Subcutaneous adipose tissue (tissue), 4 donors: Measurements from ENCODE around the gene PARVB. TPM values are rescaled to one million over a fixed set of nuclear protein-coding genes. Genes with fewer than 3 reads are reported as not detected.

ENCODE experiments used
- CTCF ChIP-seq: fragments of 450-650 bp; IDR thresholded peaks from one replicate; pipeline ENCODE4 v1.5.1; 2016; ENCODE audit warnings: low read depth, mild to moderate bottlenecking, control low read depth, antibody characterized with exemption, moderate library complexity
- total RNA-seq, 4 donors: library from RNA; depleted of rRNA; stranded (reverse); fragments of >200 nt; gene quantifications; one replicate each; pipeline ENCODE4 v1.1.0, GENCODE V29; 2016

Gene PARVB
- total RNA-seq, 4 donors from 2014 or later, result 47.8 to 175 (median 52.8) TPM

GRCh38 chr22:44195189-44195871 is 171.2 kb downstream of the PARVB start:
- TF ChIP-seq CTCF, result no peak

GRCh38 chr22:44196241-44196640 is 172.1 kb downstream of the PARVB start:
- TF ChIP-seq CTCF, result no peak

- no peak for TF ChIP-seq CTCF
Observed at GRCh38 chr22:44196731-44197131, 172.6 kb downstream of the PARVB start.

GRCh38 chr22:44197271-44197670 is 173.2 kb downstream of the PARVB start:
- no peak for TF ChIP-seq CTCF

- TF ChIP-seq CTCF, result no peak
Observed at GRCh38 chr22:44199164-44199563, 175.1 kb downstream of the PARVB start.

DNA sequence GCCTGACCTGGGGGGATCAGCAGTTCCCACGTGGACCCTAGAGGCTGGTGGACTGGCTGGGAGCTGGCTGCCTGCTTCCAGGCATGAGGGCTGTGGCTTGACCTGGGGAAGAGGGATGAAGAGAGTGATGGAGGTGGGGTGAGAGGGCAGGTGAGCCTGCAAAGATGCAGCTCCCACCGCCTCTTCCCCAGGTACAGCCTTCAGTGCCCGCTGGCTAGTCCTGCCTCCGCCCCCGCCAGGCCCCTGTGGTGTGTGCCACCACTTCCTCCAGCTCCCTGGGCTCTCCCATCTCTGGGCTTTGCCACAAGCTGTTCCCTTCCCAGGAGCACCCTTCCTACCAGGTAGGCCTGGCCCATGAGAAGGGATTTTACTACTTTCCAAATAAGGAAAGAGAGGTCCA is 175.8 kb downstream of the PARVB start:
- no peak for TF ChIP-seq CTCF

GRCh38 chr22:44200451-44200850 is 176.3 kb downstream of the PARVB start:
- TF ChIP-seq CTCF, result no peak
